HL-60 (cell line): ENCODE measurements around the gene RAPSN.

Experiments
- DNase-seq, 2 experiments: peaks; one replicate each; pipeline ENCODE4 v3.0.0-alpha.2; 2010 to 2020; ENCODE audit warnings: low read depth in 1 of 2, low spot score in 1 of 2
- H3K27ac ChIP-seq: fragments of 250-450 bp; sonication (Bioruptor Pico); replicated peaks from 2 replicates; pipeline ENCODE4 v1.5.1; 2020; ENCODE audit warnings: mild to moderate bottlenecking, moderate library complexity
- H3K27me3 ChIP-seq: fragments of 250-450 bp; sonication (Bioruptor Pico); 2 replicates; pipeline ENCODE4 v1.5.1; 2021; ENCODE audit warnings: mild to moderate bottlenecking, moderate library complexity; ENCODE audit not compliant: insufficient read depth, poor library complexity, severe bottlenecking
- H3K4me3 ChIP-seq: replicated peaks from 2 replicates; pipeline ENCODE4 v1.5.1; 2011; ENCODE audit warnings: mild to moderate bottlenecking, control low read depth, low read length; ENCODE audit not compliant: insufficient read depth
- GABPA ChIP-seq: IDR thresholded peaks from 2 replicates; pipeline ENCODE4 v1.6.1; 2012; ENCODE audit warnings: low read depth
- POLR2AphosphoS5 ChIP-seq: IDR thresholded peaks from 2 replicates; pipeline ENCODE4 v1.6.1; 2012; ENCODE audit warnings: low read depth
- SPI1 ChIP-seq: IDR thresholded peaks from 2 replicates; pipeline ENCODE4 v1.6.1; 2012; ENCODE audit warnings: low read depth, mild to moderate bottlenecking, borderline replicate concordance
- TF ChIP-seq, protein P1 (sequence below): IDR thresholded peaks from one replicate; pipeline ENCODE4 v1.5.1; 2011; ENCODE audit warnings: low read length, control low read depth, inconsistent platforms; ENCODE audit not compliant: insufficient read depth
- TF ChIP-seq, protein P2 (sequence below): IDR thresholded peaks from 2 replicates; pipeline ENCODE4 v1.6.1; 2012; ENCODE audit warnings: low read depth; ENCODE audit not compliant: insufficient replicate concordance

The RAPSN gene

DNA sequence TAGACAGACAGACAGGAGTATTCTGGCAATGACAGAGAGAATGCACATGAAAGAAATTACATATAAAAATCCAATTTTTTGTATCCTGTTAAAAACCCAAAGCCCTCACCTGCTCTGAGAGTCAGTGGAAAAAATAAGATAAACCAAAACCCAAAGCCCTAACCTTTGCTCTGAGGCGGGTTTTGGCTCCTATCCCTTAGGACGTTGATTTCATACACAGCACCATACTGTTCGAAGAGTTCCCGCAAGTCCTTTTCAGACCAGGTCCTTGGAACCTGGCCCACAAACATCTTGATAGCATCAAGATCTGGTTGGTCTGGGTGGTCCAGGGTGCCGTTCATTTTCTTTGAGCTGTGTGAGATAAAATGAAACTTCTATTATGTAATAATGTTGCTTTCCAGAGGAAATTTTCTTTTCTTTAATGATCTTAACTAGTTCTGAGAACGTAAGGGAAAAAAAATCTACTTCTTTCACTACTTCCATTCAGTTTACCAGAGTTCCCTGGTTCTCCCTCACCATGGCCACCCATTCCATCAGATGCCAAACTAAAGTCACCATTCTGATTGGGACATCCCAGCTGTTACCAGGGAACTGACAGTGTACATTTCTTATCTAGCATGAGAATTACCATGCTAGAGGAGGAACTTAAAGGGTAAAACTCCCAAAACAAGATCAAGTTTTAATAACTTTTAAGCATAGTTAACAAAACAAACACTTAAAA is 39.9 kb upstream of the RAPSN start:
- Histone ChIP-seq H3K27ac (0 out of 2 replicates have a peak overlapping the region, but pooled peaks have one; percentile 4), H3K4me3 (no peak overlapping the region), H3K27me3 (no peaks in the 10 kb centered on the region)
- DNase-seq: no peak
- TF ChIP-seq, protein P1, sequence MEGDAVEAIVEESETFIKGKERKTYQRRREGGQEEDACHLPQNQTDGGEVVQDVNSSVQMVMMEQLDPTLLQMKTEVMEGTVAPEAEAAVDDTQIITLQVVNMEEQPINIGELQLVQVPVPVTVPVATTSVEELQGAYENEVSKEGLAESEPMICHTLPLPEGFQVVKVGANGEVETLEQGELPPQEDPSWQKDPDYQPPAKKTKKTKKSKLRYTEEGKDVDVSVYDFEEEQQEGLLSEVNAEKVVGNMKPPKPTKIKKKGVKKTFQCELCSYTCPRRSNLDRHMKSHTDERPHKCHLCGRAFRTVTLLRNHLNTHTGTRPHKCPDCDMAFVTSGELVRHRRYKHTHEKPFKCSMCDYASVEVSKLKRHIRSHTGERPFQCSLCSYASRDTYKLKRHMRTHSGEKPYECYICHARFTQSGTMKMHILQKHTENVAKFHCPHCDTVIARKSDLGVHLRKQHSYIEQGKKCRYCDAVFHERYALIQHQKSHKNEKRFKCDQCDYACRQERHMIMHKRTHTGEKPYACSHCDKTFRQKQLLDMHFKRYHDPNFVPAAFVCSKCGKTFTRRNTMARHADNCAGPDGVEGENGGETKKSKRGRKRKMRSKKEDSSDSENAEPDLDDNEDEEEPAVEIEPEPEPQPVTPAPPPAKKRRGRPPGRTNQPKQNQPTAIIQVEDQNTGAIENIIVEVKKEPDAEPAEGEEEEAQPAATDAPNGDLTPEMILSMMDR: no peak
- TF ChIP-seq GABPA (no peak), SPI1 (no peak), POLR2AphosphoS5 (no peak)

DNA sequence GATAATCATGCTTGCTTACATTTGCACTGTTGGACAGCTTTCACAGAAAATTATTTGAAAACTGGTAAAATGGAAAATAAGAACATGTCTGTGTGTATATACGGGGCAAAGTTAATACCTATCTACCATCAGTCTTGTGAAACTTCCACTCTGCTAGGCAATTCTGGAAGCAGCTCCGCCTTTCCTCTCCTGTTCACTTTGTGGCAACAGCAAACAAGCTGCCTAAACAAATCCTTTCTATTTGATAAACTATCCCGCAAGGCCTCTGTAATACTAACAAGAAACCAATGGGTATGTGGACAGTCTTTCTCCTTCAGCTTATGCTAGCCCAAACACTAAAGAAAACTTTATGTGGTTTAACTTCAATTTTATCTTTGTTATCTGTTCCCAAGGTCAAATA is 39.2 kb upstream of the RAPSN start:
- no peak for DNase-seq
- Histone ChIP-seq H3K27ac (no peak overlapping the region), H3K4me3 (no peak overlapping the region), H3K27me3 (no peaks in the 10 kb centered on the region)
- TF ChIP-seq POLR2AphosphoS5 (no peak), GABPA (no peak), SPI1 (no peak)
- TF ChIP-seq, protein P1: no peak
- TF ChIP-seq, protein P2, sequence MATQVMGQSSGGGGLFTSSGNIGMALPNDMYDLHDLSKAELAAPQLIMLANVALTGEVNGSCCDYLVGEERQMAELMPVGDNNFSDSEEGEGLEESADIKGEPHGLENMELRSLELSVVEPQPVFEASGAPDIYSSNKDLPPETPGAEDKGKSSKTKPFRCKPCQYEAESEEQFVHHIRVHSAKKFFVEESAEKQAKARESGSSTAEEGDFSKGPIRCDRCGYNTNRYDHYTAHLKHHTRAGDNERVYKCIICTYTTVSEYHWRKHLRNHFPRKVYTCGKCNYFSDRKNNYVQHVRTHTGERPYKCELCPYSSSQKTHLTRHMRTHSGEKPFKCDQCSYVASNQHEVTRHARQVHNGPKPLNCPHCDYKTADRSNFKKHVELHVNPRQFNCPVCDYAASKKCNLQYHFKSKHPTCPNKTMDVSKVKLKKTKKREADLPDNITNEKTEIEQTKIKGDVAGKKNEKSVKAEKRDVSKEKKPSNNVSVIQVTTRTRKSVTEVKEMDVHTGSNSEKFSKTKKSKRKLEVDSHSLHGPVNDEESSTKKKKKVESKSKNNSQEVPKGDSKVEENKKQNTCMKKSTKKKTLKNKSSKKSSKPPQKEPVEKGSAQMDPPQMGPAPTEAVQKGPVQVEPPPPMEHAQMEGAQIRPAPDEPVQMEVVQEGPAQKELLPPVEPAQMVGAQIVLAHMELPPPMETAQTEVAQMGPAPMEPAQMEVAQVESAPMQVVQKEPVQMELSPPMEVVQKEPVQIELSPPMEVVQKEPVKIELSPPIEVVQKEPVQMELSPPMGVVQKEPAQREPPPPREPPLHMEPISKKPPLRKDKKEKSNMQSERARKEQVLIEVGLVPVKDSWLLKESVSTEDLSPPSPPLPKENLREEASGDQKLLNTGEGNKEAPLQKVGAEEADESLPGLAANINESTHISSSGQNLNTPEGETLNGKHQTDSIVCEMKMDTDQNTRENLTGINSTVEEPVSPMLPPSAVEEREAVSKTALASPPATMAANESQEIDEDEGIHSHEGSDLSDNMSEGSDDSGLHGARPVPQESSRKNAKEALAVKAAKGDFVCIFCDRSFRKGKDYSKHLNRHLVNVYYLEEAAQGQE: no peak

DNA sequence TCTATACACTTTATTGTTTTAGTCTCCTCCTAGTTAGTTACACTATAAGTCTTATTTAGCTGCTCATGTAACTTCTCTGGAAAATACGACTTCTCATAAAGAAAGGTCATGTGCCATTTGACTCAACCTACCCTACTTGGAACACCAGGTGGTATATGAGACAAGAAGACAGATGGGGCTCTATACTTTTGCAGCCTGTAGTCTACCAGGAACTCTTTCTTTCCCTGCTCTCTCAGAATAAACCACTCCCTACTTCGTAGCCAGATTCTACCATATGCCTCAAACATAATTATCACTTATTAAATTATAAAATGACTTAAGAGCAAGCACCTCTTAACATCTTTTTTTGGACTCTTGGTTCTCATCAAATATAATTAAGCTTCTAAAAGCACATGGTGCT is 38.5 kb upstream of the RAPSN start:
- DNase-seq: no peak
- TF ChIP-seq GABPA: no peak
- H3K27me3 ChIP-seq: no peaks in the 10 kb centered on the region
- no peak overlapping the region for H3K27ac ChIP-seq
- no peak overlapping the region for H3K4me3 ChIP-seq

DNA sequence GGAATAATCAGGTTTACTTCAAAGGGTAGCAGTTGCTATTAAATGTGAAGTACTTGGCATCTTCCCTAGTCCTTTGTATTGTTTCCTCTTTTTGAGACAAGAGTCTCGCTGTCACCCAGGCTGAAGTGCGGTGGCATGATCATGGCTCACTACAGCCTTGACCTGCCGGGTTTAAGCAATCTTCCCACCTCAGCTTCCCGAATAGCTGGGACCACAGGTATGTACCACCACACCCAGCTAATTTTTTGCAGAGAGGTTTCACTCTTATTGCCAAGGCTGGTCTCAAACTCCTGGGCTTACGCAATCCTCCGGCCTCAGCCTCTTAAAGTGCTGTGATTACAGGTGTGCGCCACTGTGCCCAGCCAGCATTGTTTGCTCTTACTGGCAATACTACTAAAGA is 36.2 kb upstream of the RAPSN start:
- TF ChIP-seq, protein P2: no peak
- no peak for TF ChIP-seq SPI1
- TF ChIP-seq GABPA: no peak
- TF ChIP-seq POLR2AphosphoS5: no peak
- TF ChIP-seq, protein P1: no peak
- Histone ChIP-seq H3K27ac (no peak overlapping the region), H3K4me3 (no peak overlapping the region), H3K27me3 (no peaks in the 10 kb centered on the region)
- no peak for DNase-seq
